Measurements from ENCODE around the gene SERTM2.

SERTM2 gene

DNA sequence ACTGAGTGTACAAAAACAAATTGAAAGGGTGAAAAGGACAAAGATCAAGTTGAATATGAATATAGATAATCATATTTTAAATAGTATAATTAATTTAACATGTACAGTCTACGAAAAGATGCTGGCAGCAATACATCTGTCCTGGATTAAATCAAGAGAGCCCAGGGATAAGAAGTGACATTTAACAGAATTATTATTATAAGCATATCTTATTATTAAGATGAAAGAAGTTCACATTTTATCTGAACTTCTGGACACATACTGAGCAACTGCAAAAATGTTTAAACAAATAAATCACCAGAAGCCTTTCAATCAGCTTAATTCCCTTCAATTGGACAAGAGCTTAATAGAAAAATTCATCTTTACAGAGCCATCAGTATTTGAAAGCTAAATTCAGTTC is 50.4 kb downstream of the SERTM2 start:
- DNase-seq (ENCODE audit: low spot score): no peak

DNA sequence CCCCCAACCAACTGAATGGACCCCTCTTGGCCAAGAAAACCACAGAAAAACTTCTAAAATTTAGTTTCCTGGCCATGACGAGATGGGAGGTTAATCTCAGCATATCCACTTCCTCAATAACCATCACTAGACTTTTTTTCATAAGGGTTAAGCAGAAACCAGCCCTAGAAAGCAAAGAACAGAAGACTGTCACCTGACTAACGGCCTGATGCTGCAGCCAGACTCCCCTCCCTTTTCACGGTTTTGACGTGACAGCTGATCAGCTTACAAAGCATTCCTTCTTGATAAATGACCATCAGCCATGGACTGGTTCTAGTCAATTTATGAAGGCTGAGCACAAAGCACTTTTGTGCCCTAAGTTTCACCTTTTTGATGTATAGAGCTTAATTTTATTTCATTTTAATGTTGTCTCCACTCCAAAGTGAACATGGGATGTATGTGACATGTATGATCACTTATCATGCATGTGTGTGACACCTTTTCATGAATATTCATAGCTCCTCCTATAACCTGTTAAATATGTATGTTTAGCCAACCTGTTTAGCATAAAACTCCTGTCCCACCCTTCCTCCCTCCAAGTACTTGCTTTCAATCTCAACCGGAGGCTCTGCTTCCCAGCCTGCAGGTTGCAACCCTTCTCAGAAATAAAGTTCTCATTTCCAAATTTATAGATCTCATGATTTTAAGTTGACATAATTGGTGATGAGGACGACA is 56.3 kb downstream of the SERTM2 start:
- no peak for DNase-seq (ENCODE audit: low spot score)

DNA sequence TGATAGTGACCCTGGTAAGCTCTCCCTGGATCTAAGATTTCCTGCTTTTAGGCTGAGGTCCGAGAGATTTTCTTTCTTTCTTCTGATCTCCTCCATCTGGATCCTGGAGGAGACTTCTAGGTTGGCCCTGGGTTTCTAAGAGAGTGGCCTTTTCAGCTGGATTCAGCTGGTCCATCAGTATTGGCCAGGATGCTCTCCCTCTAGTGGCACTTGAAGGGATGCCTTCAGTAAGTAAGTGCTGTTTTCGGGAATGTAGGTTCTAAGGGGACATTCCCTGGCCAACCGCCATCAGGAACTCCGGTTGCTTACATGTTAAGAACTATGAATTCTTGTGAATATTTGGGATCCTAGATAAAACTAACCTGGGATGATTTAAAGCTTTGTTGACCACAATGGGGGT is 56.9 kb downstream of the SERTM2 start:
- DNase-seq (ENCODE audit: low spot score): peak; percentile 27

DNA sequence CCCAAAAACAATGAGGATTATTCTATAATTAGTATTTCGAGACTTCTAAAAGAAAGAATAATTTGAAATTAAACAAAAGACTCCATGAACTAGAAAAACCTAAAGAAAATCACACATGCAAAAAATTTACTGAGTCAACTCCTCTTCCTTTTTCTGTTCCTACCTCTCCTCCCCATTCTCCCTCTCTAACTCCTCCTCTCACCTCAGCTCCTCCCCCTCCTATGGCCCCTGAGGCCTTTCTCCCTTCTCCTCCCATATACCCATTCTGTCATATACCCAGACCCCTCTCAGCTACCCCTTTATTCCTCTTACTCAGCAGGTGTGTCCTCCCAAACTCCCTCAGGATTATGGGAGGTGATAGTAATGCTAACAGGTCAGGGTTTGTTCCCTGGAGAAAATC is 57.4 kb downstream of the SERTM2 start:
- no peak for DNase-seq (ENCODE audit: low spot score)
